ENCODE data around the gene CAMK1. TPM values are rescaled to one million over a fixed set of nuclear protein-coding genes. Genes with fewer than 3 reads are reported as not detected.

Gene CAMK1
- total and polyA plus RNA-seq, 11 donors: 9.7 to 26.3 (median 14.7) TPM

DNA sequence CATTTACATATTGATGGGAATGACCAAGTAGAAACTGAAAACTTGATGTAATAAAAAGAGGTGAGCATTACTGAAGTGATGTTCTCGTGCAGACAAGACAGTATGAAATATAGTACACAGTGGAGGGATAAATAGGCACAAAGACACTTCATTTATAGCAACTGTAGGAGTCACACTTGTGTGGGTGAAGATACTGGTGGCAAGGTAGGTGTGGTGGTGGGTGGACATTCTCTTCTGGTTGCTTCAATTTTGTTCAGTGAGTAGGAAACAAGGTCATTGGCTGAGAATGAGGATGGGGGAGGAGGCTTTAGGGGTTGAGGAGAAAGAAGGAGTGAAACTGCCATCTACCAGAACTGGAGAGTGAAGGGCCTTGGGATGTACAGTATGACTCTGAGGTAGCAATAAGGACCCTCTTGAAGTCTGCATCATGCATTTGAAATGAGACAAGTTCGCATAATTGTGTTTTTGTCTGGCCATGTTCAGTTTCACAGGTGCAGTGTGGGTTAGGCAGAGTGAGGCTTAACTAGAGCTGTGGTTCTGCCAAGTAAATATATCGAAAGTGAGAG lies 59.5 kb downstream of the CAMK1 start:
- WGBS, 4 donors: 78 to 86% (median 82%) methylated on average over 3 of the region's 3 CpGs
- H3K27me3 ChIP-seq: peaks cover 0 to 5% (median 0%) of the 10 kb centered on the region in 9 donors
- H3K4me1 ChIP-seq: peaks cover 0 to 3% (median 0%) of the 10 kb centered on the region in 12 donors
- no peak overlapping the region for H3K4me3 ChIP-seq
- no peak for TF ChIP-seq POLR2A (IDR thresholded peaks at IDR 0.05)
- no peak for TF ChIP-seq CTCF (IDR thresholded peaks at IDR 0.05)
- ATAC-seq: no peak
- H3K36me3 ChIP-seq: no peaks in the 10 kb centered on the region
- H3K9me3 ChIP-seq: no peaks in the 10 kb centered on the region
- no peak overlapping the region for H3K27ac ChIP-seq
- intact Hi-C loops (cut with DNase I): loop anchor here in 1 of 10 donors (10.0 kb wide), 2 partner anchors 235 to 325 kb away; no protein-coding TSS in a partner anchor
- DNase-seq: no peak

Other genes starting within 250 kb of the CAMK1 start
- gene LHFPL4, start 216.1 kb downstream of the CAMK1 start, total RNA-seq: under 1 TPM in 1 of 9 donors, not detected in 8; 0.08 TPM
- not detected for gene LHFPL4, start 216.1 kb downstream of the CAMK1 start, polyA plus RNA-seq
- gene MTMR14, start 120.4 kb downstream of the CAMK1 start, total RNA-seq: 10 to 100 TPM; 31.6 to 93.7 (median 46.3) TPM
- 10 to 100 TPM; 34.1 to 37.7 TPM for gene MTMR14, start 120.4 kb downstream of the CAMK1 start, polyA plus RNA-seq
- not detected for gene CPNE9, start 66.1 kb downstream of the CAMK1 start, total RNA-seq
- under 1 TPM in 1 of 2 donors, not detected in 1; 0.04 TPM for gene CPNE9, start 66.1 kb downstream of the CAMK1 start, polyA plus RNA-seq
- gene BRPF1, start 38.2 kb downstream of the CAMK1 start, total RNA-seq: 10 to 100 TPM in 6 of 9 donors, 1 to 10 TPM in 3; 9.0 to 17.8 (median 10.6) TPM
- gene BRPF1, start 38.2 kb downstream of the CAMK1 start, polyA plus RNA-seq: 10 to 100 TPM in 1 of 2 donors, 1 to 10 TPM in 1; 5.5 to 12.0 TPM
- gene OGG1, start 20.0 kb downstream of the CAMK1 start, total RNA-seq: 10 to 100 TPM in 2 of 9 donors, 1 to 10 TPM in 7; 6.2 to 14.8 (median 8.3) TPM
- gene OGG1, start 20.0 kb downstream of the CAMK1 start, polyA plus RNA-seq: 10 to 100 TPM in 1 of 2 donors, 1 to 10 TPM in 1; 9.8 to 12.2 TPM
- gene TADA3, start 22.5 kb upstream of the CAMK1 start, total RNA-seq: 10 to 100 TPM; 32.8 to 61.5 (median 45.9) TPM
- gene TADA3, start 22.5 kb upstream of the CAMK1 start, polyA plus RNA-seq: 10 to 100 TPM; 37.2 to 53.3 TPM
- gene ARPC4, start 23.1 kb upstream of the CAMK1 start, total RNA-seq: 100 to 1,000 TPM in 1 of 9 donors, 10 to 100 TPM in 8; 48.8 to 147 (median 79.7) TPM
- gene ARPC4, start 23.1 kb upstream of the CAMK1 start, polyA plus RNA-seq: 100 to 1,000 TPM in 1 of 2 donors, 10 to 100 TPM in 1; 30.0 to 151 TPM
- 10 to 100 TPM in 5 of 9 donors, 1 to 10 TPM in 4; 7.0 to 30.3 (median 11.8) TPM for gene TTLL3, start 40.3 kb upstream of the CAMK1 start, total RNA-seq
- 10 to 100 TPM in 1 of 2 donors, 1 to 10 TPM in 1; 4.7 to 17.3 TPM for gene TTLL3, start 40.3 kb upstream of the CAMK1 start, polyA plus RNA-seq
- 10 to 100 TPM; 25.8 to 68.6 (median 31.1) TPM for gene RPUSD3, start 74.1 kb upstream of the CAMK1 start, total RNA-seq
- 10 to 100 TPM; 41.1 to 43.5 TPM for gene RPUSD3, start 74.1 kb upstream of the CAMK1 start, polyA plus RNA-seq
- 10 to 100 TPM in 2 of 9 donors, 1 to 10 TPM in 4, under 1 TPM in 1, not detected in 2; 0.72 to 59.0 (median 1.6) TPM for gene CIDEC, start 110.3 kb upstream of the CAMK1 start, total RNA-seq
- 10 to 100 TPM in 1 of 2 donors, 1 to 10 TPM in 1; 4.0 to 17.5 TPM for gene CIDEC, start 110.3 kb upstream of the CAMK1 start, polyA plus RNA-seq
- gene JAGN1, start 120.7 kb upstream of the CAMK1 start, total RNA-seq: 10 to 100 TPM; 15.1 to 40.3 (median 21.2) TPM
- 10 to 100 TPM; 20.8 to 77.3 TPM for gene JAGN1, start 120.7 kb upstream of the CAMK1 start, polyA plus RNA-seq
- 1 to 10 TPM in 4 of 9 donors, under 1 TPM in 5; 0.65 to 6.9 (median 0.79) TPM for gene IL17RE, start 132.9 kb upstream of the CAMK1 start, total RNA-seq
- 1 to 10 TPM in 1 of 2 donors, under 1 TPM in 1; 0.95 to 1.3 TPM for gene IL17RE, start 132.9 kb upstream of the CAMK1 start, polyA plus RNA-seq
- gene IL17RC, start 147.2 kb upstream of the CAMK1 start, total RNA-seq: 10 to 100 TPM; 20.6 to 45.3 (median 29.2) TPM
- 10 to 100 TPM; 34.7 to 42.1 TPM for gene IL17RC, start 147.2 kb upstream of the CAMK1 start, polyA plus RNA-seq
- gene CRELD1, start 163.9 kb upstream of the CAMK1 start, total RNA-seq: 10 to 100 TPM; 45.9 to 77.8 (median 60.6) TPM
- gene CRELD1, start 163.9 kb upstream of the CAMK1 start, polyA plus RNA-seq: 10 to 100 TPM; 61.8 to 71.8 TPM
- gene PRRT3, start 182.5 kb upstream of the CAMK1 start, total RNA-seq: 1 to 10 TPM in 4 of 9 donors, under 1 TPM in 5; 0.39 to 2.3 (median 0.81) TPM
- gene PRRT3, start 182.5 kb upstream of the CAMK1 start, polyA plus RNA-seq: under 1 TPM; 0.44 to 0.46 TPM
- 100 to 1,000 TPM in 2 of 9 donors, 10 to 100 TPM in 7; 54.9 to 109 (median 74.7) TPM for gene EMC3, start 216.9 kb upstream of the CAMK1 start, total RNA-seq
- gene EMC3, start 216.9 kb upstream of the CAMK1 start, polyA plus RNA-seq: 100 to 1,000 TPM in 1 of 2 donors, 10 to 100 TPM in 1; 41.8 to 164 TPM

Data from heart left ventricle (tissue), 16 donors.